Measurements from ENCODE around the gene CALHM2. TPM values are rescaled to one million over a fixed set of nuclear protein-coding genes. Genes with fewer than 3 reads are reported as not detected.

Gene CALHM2
- total RNA-seq: 10 to 100 TPM in 4 of 5 experiments, 1 to 10 TPM in 1; 3.4 to 67.2 (median 19.3) TPM
- 1 to 10 TPM; 2.0 to 6.4 TPM for polyA plus RNA-seq
- 2.8 reads per million, percentile 15 among the genes with 10 or more reads in this experiment for total RNA-seq

- DNase-seq (peak; percentile 24 to 72 (median 43)), ATAC-seq (peak; percentile 79)
- Histone ChIP-seq H3K27ac (ENCODE audit: low read depth, low read length) (peak within 1 kb of the TSS; percentile 63), H3K9me3 (ENCODE audit: control insufficient read depth in 2 of 3, low read length in 3 of 3) (no peaks in the 10 kb centered on the region), H3K27me3 (ENCODE audit: control insufficient read depth in 2 of 2, insufficient read depth in 2 of 2, low read length in 2 of 2) (no peaks in the 10 kb centered on the region), H3K4me3 (ENCODE audit: low read length) (peak within 1 kb of the TSS; percentile 77), H3K36me3 (ENCODE audit: control insufficient read depth in 2 of 3, insufficient read depth in 3 of 3, low read length in 3 of 3) (peaks cover 0 to 22% (median 0%) of the 10 kb centered on the region in 3 experiments), H3K4me1 (ENCODE audit: control insufficient read depth in 2 of 2, insufficient read depth in 2 of 2, low read length in 2 of 2) (peaks cover 18 to 34% of the 10 kb centered on the region in 2 donors)
- Mint-ChIP-seq H3K27ac (peak within 1 kb of the TSS; percentile 51 to 96 (median 79)), H3K4me1 (peaks cover 27 to 56% (median 47%) of the 10 kb centered on the region in 7 donors), H3K4me3 (peak within 1 kb of the TSS; percentile 82 to 97 (median 90)), H3K27me3 (no peaks in the 10 kb centered on the region), H3K36me3 (peaks cover 0 to 30% (median 8%) of the 10 kb centered on the region in 5 donors), H3K9me3 (peaks cover 0 to 1% (median 0%) of the 10 kb centered on the region in 11 donors)
- ChIA-PET CTCF (interaction anchor here (0.9 to 1.1 kb wide), 3 partner anchors 27 to 36 kb away, joined by 3 to 7 read pairs (median 3); partner anchors contain the start of gene CALHM3), POLR2A (interaction anchor here (1.2 to 2.5 kb wide), 3 partner anchors 8 to 38 kb away, joined by 3 to 12 read pairs (median 5); no protein-coding TSS in a partner anchor)
- intact Hi-C loops (cut with micrococcal nuclease): loop anchor here (1.0 to 5.0 kb wide), 4 partner anchors 19 to 35 kb away; no protein-coding TSS in a partner anchor
Observed at GRCh38 chr10:103451831-103452505, at the start of gene CALHM2. Gene CALHM2, minus strand, starts transcription at chr10:103452370. Its CDS starts 2,429 bp downstream, at chr10:103449941.

- Histone ChIP-seq H3K27ac (ENCODE audit: low read depth, low read length) (no peak overlapping the region), H3K36me3 (ENCODE audit: control insufficient read depth in 2 of 3, insufficient read depth in 3 of 3, low read length in 3 of 3) (no peaks in the 10 kb centered on the region), H3K27me3 (ENCODE audit: control insufficient read depth in 2 of 2, insufficient read depth in 2 of 2, low read length in 2 of 2) (no peaks in the 10 kb centered on the region), H3K9me3 (ENCODE audit: control insufficient read depth in 2 of 3, low read length in 3 of 3) (no peaks in the 10 kb centered on the region), H3K4me3 (ENCODE audit: low read length) (no peak overlapping the region), H3K4me1 (ENCODE audit: control insufficient read depth in 2 of 2, insufficient read depth in 2 of 2, low read length in 2 of 2) (peaks cover 0 to 9% of the 10 kb centered on the region in 2 donors)
- no peaks in the 10 kb centered on the region for H3K36me3 Mint-ChIP-seq
- ChIA-PET POLR2A (interaction anchor here (0.7 kb wide), 1 partner anchor 1642 kb away, joined by 3 read pairs; no protein-coding TSS in a partner anchor), CTCF (no interaction called here)
- no peak overlapping the region for H3K27ac Mint-ChIP-seq
- H3K4me1 Mint-ChIP-seq: peaks cover 4 to 25% (median 6%) of the 10 kb centered on the region in 7 donors
- intact Hi-C loops (cut with micrococcal nuclease): no loop called here
- H3K9me3 Mint-ChIP-seq: no peaks in the 10 kb centered on the region
- H3K27me3 Mint-ChIP-seq: peaks cover 27 to 63% (median 36%) of the 10 kb centered on the region in 5 donors
- H3K4me3 Mint-ChIP-seq: peak overlapping the region in 1 of 10 donors; percentile 21
- DNase-seq: no peak
- ATAC-seq: no peak
Observed at GRCh38 chr10:103501186-103501585, 49.0 kb upstream of the CALHM2 start.

- peaks cover 4 to 25% (median 6%) of the 10 kb centered on the region in 7 donors for H3K4me1 Mint-ChIP-seq
- Histone ChIP-seq H3K9me3 (ENCODE audit: control insufficient read depth in 2 of 3, low read length in 3 of 3) (no peaks in the 10 kb centered on the region), H3K27me3 (ENCODE audit: control insufficient read depth in 2 of 2, insufficient read depth in 2 of 2, low read length in 2 of 2) (no peaks in the 10 kb centered on the region), H3K4me3 (ENCODE audit: low read length) (no peak overlapping the region), H3K36me3 (ENCODE audit: control insufficient read depth in 2 of 3, insufficient read depth in 3 of 3, low read length in 3 of 3) (no peaks in the 10 kb centered on the region), H3K27ac (ENCODE audit: low read depth, low read length) (no peak overlapping the region), H3K4me1 (ENCODE audit: control insufficient read depth in 2 of 2, insufficient read depth in 2 of 2, low read length in 2 of 2) (peaks cover 0 to 9% of the 10 kb centered on the region in 2 donors)
- intact Hi-C loops (cut with micrococcal nuclease): no loop called here
- no peaks in the 10 kb centered on the region for H3K36me3 Mint-ChIP-seq
- no peak overlapping the region for H3K27ac Mint-ChIP-seq
- CTCF ChIA-PET: no interaction called here
- DNase-seq: no peak
- no peak overlapping the region for H3K4me3 Mint-ChIP-seq
- H3K27me3 Mint-ChIP-seq: peaks cover 34 to 64% (median 43%) of the 10 kb centered on the region in 5 donors
- H3K9me3 Mint-ChIP-seq: no peaks in the 10 kb centered on the region
- no peak for ATAC-seq
- POLR2A ChIA-PET: no interaction called here
Observed at GRCh38 chr10:103500481-103500880, 48.3 kb upstream of the CALHM2 start.

GRCh38 chr10:103499881-103500280, 47.7 kb upstream of the CALHM2 start:
- H3K27ac Mint-ChIP-seq: no peak overlapping the region
- DNase-seq: no peak

GRCh38 chr10:103498936-103499638, 46.9 kb upstream of the CALHM2 start:
- DNase-seq: no peak
- H3K4me1 ChIP-seq (ENCODE audit: control insufficient read depth in 2 of 2, insufficient read depth in 2 of 2, low read length in 2 of 2): peaks cover 0 to under 1% of the 10 kb centered on the region in 2 donors
- intact Hi-C loops (cut with micrococcal nuclease): no loop called here

More at GRCh38 chr10:103499881-103500280, 47.7 kb upstream of the CALHM2 start:
- intact Hi-C loops (cut with micrococcal nuclease): no loop called here
- ChIA-PET CTCF (interaction anchor here (0.7 to 1.0 kb wide), 2 partner anchors 437 to 671 kb away, joined by 3 read pairs; no protein-coding TSS in a partner anchor), POLR2A (interaction anchor here (0.6 kb wide), 1 partner anchor 106 kb away, joined by 3 read pairs; no protein-coding TSS in a partner anchor)
- H3K4me1 ChIP-seq (ENCODE audit: control insufficient read depth in 2 of 2, insufficient read depth in 2 of 2, low read length in 2 of 2): peaks cover 0 to 8% of the 10 kb centered on the region in 2 donors
- Mint-ChIP-seq H3K27me3 (peaks cover 39 to 70% (median 48%) of the 10 kb centered on the region in 5 donors), H3K9me3 (no peaks in the 10 kb centered on the region), H3K4me3 (no peak overlapping the region), H3K4me1 (peaks cover 4 to 25% (median 6%) of the 10 kb centered on the region in 7 donors), H3K36me3 (no peaks in the 10 kb centered on the region)
- no peak overlapping the region for H3K27ac ChIP-seq (ENCODE audit: low read depth, low read length)
- no peaks in the 10 kb centered on the region for H3K36me3 ChIP-seq (ENCODE audit: control insufficient read depth in 2 of 3, insufficient read depth in 3 of 3, low read length in 3 of 3)
- no peaks in the 10 kb centered on the region for H3K9me3 ChIP-seq (ENCODE audit: control insufficient read depth in 2 of 3, low read length in 3 of 3)
- H3K27me3 ChIP-seq (ENCODE audit: control insufficient read depth in 2 of 2, insufficient read depth in 2 of 2, low read length in 2 of 2): no peaks in the 10 kb centered on the region
- ATAC-seq: no peak
- no peak overlapping the region for H3K4me3 ChIP-seq (ENCODE audit: low read length)

GRCh38 chr10:103497161-103497915, 45.2 kb upstream of the CALHM2 start:
- no peak overlapping the region for H3K4me3 Mint-ChIP-seq
- H3K27ac Mint-ChIP-seq: no peak overlapping the region
- ChIA-PET POLR2A (no interaction called here), CTCF (interaction anchor here (0.6 kb wide), 1 partner anchor 78 kb away, joined by 3 read pairs; no protein-coding TSS in a partner anchor)
- Histone ChIP-seq H3K4me1 (ENCODE audit: control insufficient read depth in 2 of 2, insufficient read depth in 2 of 2, low read length in 2 of 2) (peaks cover 0 to 3% of the 10 kb centered on the region in 2 donors), H3K4me3 (ENCODE audit: low read length) (no peak overlapping the region), H3K36me3 (ENCODE audit: control insufficient read depth in 2 of 3, insufficient read depth in 3 of 3, low read length in 3 of 3) (no peaks in the 10 kb centered on the region), H3K27ac (ENCODE audit: low read depth, low read length) (no peak overlapping the region), H3K27me3 (ENCODE audit: control insufficient read depth in 2 of 2, insufficient read depth in 2 of 2, low read length in 2 of 2) (no peaks in the 10 kb centered on the region), H3K9me3 (ENCODE audit: control insufficient read depth in 2 of 3, low read length in 3 of 3) (no peaks in the 10 kb centered on the region)
- DNase-seq (no peak), ATAC-seq (no peak)
- H3K27me3 Mint-ChIP-seq: peaks cover 51 to 75% (median 55%) of the 10 kb centered on the region in 5 donors
- peaks cover 0 to 23% (median 10%) of the 10 kb centered on the region in 7 donors for H3K4me1 Mint-ChIP-seq
- H3K9me3 Mint-ChIP-seq: no peaks in the 10 kb centered on the region
- intact Hi-C loops (cut with micrococcal nuclease): no loop called here
- no peaks in the 10 kb centered on the region for H3K36me3 Mint-ChIP-seq

More at GRCh38 chr10:103498936-103499638, 46.9 kb upstream of the CALHM2 start:
- H3K27me3 ChIP-seq (ENCODE audit: control insufficient read depth in 2 of 2, insufficient read depth in 2 of 2, low read length in 2 of 2): no peaks in the 10 kb centered on the region
- ChIA-PET CTCF (interaction anchor here (0.6 to 1.1 kb wide), 4 partner anchors 16 to 712 kb away, joined by 3 to 8 read pairs (median 3); no protein-coding TSS in a partner anchor), POLR2A (interaction anchor here (0.6 kb wide), 1 partner anchor 107 kb away, joined by 3 read pairs; no protein-coding TSS in a partner anchor)
- H3K4me3 Mint-ChIP-seq: no peak overlapping the region
- no peaks in the 10 kb centered on the region for H3K9me3 Mint-ChIP-seq
- no peak overlapping the region for H3K4me3 ChIP-seq (ENCODE audit: low read length)
- H3K27ac Mint-ChIP-seq: no peak overlapping the region
- peaks cover 44 to 75% (median 53%) of the 10 kb centered on the region in 5 donors for H3K27me3 Mint-ChIP-seq
- no peaks in the 10 kb centered on the region for H3K36me3 ChIP-seq (ENCODE audit: control insufficient read depth in 2 of 3, insufficient read depth in 3 of 3, low read length in 3 of 3)
- ATAC-seq: no peak
- H3K27ac ChIP-seq (ENCODE audit: low read depth, low read length): no peak overlapping the region
- no peaks in the 10 kb centered on the region for H3K36me3 Mint-ChIP-seq
- H3K9me3 ChIP-seq (ENCODE audit: control insufficient read depth in 2 of 3, low read length in 3 of 3): no peaks in the 10 kb centered on the region
- peaks cover under 1 to 21% (median 1%) of the 10 kb centered on the region in 7 donors for H3K4me1 Mint-ChIP-seq

All from naive thymus-derived CD4-positive, alpha-beta T cell (primary cell).